ENCODE measurements around the gene KDM4D. TPM values are rescaled to one million over a fixed set of nuclear protein-coding genes. Genes with fewer than 3 reads are reported as not detected.

Gene KDM4D
- total RNA-seq, 1 donor from 2014 or later: 0.17 TPM

DNA sequence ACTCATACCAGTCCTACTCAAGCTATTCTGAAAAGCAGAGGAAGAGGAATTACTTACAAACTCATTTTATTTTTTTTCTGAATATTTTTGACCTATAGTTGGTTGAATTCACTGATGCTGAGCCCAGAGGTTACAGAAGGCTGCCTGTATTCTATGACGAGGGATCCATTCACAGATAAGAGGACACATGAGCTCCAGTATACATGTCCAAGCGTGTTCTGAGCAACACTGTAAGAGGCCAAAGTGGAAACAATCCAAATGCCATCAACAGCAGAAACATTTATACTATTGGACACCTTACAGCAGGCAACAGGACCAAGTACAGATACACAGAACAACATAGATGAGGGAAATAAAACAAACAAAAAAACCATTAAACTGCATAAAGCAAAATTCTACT, 61.8 kb downstream of the KDM4D start:
- no peak for DNase-seq

DNA sequence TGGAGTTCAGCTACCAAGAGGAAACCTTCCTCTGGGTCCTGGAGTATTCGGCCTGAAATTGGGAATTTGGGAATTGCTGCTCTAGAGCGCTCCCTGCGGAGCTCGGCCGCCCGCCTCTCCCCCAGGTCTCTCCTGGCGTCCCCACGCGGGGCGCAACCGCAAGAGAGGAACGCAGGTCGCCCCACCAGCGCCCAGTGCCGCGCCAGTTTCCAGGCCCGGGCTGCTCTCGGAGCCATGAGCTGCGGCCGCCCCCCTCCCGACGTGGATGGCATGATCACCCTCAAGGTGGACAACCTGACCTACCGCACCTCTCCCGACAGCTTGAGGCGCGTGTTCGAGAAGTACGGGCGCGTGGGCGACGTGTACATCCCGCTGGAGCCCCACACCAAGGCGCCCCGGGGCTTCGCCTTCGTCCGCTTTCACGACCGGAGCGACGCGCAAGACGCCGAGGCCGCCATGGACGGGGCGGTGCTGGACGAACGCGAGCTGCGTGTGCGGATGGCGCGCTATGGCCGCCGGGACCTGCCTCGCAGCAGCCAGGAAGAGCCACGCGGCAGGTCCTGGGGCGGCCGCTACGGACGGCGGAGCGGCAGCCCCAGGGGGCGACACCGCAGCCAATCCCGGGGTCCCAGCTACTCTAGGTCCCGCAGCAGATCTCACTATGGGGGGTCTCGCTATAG, 64.0 kb downstream of the KDM4D start:
- peak; percentile 29 for DNase-seq

DNA sequence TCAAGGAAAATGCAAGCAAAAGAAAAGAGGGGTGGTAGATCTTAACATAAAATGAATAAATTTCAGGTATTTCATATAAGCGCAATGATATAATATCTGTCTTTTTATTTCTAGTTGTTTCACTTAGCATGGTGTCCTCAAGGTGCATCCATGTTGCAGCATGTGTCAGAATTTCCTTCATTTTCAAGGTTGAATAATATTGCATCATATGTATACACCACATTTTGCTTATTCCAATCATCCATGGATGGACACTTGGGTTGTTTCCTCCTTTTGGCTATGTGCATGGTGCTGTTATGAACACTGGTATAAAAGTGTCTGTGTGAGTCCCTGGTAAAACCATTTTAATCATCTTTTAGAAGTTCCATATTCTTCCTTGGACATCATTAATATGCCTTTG, 68.7 kb downstream of the KDM4D start:
- DNase-seq: no peak

DNA sequence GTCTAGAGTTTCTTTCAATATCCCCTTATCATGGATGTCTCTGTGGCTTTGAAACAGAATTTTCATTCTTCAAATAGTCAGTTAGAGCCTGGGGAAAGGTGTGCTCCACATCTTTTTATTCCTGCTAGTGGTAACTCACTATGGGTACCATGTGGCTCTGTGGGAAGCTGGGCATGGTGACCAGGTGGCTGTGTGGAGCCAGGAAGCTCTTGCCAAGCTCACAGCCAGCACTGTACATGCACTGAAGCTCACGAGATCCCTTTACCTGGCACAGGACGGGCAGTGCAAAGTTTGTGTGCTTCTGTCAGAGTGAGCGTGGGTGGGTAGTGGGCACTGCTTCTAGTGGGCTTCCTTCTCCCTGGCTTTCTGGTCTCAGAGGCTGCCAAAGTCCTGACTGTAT, 69.4 kb downstream of the KDM4D start:
- no peak for DNase-seq

DNA sequence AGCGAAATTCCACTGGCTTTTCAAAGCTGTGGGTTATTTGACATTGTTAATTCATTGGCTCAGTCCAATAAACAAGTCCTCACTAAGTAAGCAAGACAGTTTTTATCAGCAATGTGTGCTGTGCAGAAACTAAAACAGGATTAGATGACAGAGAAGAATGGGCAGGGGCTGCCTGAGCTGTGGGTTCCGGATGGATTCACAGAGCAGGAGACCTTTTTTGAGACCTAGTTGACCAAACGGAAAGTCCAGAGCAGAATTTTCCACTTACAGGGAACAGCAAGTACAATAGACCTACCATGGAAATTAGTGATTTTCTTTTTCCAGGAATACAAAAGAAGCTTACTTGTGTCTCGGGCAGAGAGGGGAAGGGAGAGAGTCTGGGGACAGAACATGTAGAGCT, 70.5 kb downstream of the KDM4D start:
- DNase-seq: no peak

DNA sequence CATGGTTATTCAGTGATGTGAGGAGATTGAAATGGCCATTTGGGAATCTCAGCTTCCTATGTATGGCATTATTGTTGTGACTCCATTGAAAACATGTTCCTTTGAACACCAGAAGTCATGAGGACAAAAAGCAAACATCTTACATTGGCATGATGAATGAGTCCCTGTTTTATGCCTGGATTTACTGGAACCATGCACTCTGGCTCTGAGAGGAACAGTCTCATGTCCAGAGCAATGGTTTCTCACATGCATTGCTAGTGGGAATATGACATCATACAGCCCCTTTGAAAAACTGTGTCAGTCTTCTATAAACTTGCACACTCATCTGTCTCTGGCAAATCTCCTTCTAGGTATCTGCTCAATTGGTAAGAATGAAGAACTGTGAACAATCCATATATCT, 72.3 kb downstream of the KDM4D start:
- no peak for DNase-seq

Other genes with a start within 250 kb of the KDM4D start
- 38.1 and 53.4 TPM in 2 replicates for gene AMOTL1, start 205.4 kb upstream of the KDM4D start, total RNA-seq
- gene CWC15, start 153 bp upstream of the KDM4D start, total RNA-seq: 38.0 and 40.8 TPM in 2 replicates
- not detected in 2 replicates for gene KDM4E, start 51.5 kb downstream of the KDM4D start, total RNA-seq
- not detected in 2 replicates for gene KDM4F, start 75.7 kb downstream of the KDM4D start, total RNA-seq
- gene SRSF8, start 93.2 kb downstream of the KDM4D start, total RNA-seq: 17.9 and 27.0 TPM in 2 replicates
- 61.1 and 74.7 TPM in 2 replicates for gene ENDOD1, start 116.1 kb downstream of the KDM4D start, total RNA-seq

Measured in dermis blood vessel endothelial cell (primary cell).